GM23338 (cell line): ENCODE measurements around the gene TNF. TPM values are rescaled to one million over a fixed set of nuclear protein-coding genes. Genes with fewer than 3 reads are reported as not detected.

Experiments used
- ATAC-seq: fragments of 200-7000 bp; cut with Tn5 transposase; 3 replicates; pipeline ENCODE4 v1.9.1; 2020
- DNase-seq: peaks from one replicate; pipeline ENCODE4 v3.0.0-alpha.2; 2015; ENCODE audit warnings: low spot score
- H2AFZ ChIP-seq: fragments of 200-600 bp; sonication (generic); 2 replicates; pipeline ENCODE4 v1.8.0; 2016; ENCODE audit warnings: antibody characterized with exemption, mild to moderate bottlenecking, moderate library complexity
- H3F3A ChIP-seq: fragments of 200-600 bp; sonication (generic); replicated peaks from 2 replicates; pipeline ENCODE4 v1.8.0; 2017; ENCODE audit warnings: antibody characterized with exemption, mixed run types, low read depth
- H3K27ac ChIP-seq: fragments of 200-600 bp; sonication (generic); 2 replicates; pipeline ENCODE4 v1.6.1; 2016; ENCODE audit warnings: low read depth
- H3K27me3 ChIP-seq: fragments of 200-600 bp; sonication (generic); 2 replicates; pipeline ENCODE4 v1.8.0; 2016; ENCODE audit warnings: mild to moderate bottlenecking, mixed run types, moderate library complexity; ENCODE audit not compliant: insufficient read depth
- H3K36me3 ChIP-seq: fragments of 200-600 bp; sonication (generic); 2 replicates; pipeline ENCODE4 v1.8.0; 2016; ENCODE audit warnings: mild to moderate bottlenecking; ENCODE audit not compliant: insufficient read depth
- H3K4me1 ChIP-seq: fragments of 200-600 bp; sonication (generic); 2 replicates; pipeline ENCODE4 v1.8.0; 2016; ENCODE audit warnings: mild to moderate bottlenecking, moderate library complexity; ENCODE audit not compliant: insufficient read depth
- H3K4me2 ChIP-seq: fragments of 200-600 bp; sonication (generic); 2 replicates; pipeline ENCODE4 v1.7.1; 2017; ENCODE audit warnings: mixed run types
- H3K4me3 ChIP-seq: fragments of 200-600 bp; sonication (generic); 2 replicates; pipeline ENCODE4 v1.6.1; 2016; ENCODE audit warnings: mixed run types
- H3K79me2 ChIP-seq: fragments of 200-600 bp; sonication (generic); replicated peaks from 2 replicates; pipeline ENCODE4 v1.8.0; 2017; ENCODE audit warnings: mild to moderate bottlenecking; ENCODE audit not compliant: insufficient read depth
- H3K9me2 ChIP-seq: fragments of 200-600 bp; sonication (generic); 2 replicates; pipeline ENCODE4 v1.8.0; 2017; ENCODE audit not compliant: insufficient read depth
- H4K20me1 ChIP-seq: fragments of 200-600 bp; sonication (generic); replicated peaks from 2 replicates; pipeline ENCODE4 v1.8.0; 2017; ENCODE audit warnings: mild to moderate bottlenecking; ENCODE audit not compliant: insufficient read depth
- H3K27ac Mint-ChIP-seq: 2 replicates; pipeline ENCODE4 v1.8.0; 2020; ENCODE audit warnings: inconsistent platforms, mild to moderate bottlenecking, moderate library complexity, mixed read lengths
- H3K27me3 Mint-ChIP-seq: 3 replicates; pipeline ENCODE4 v1.8.0; 2022; ENCODE audit warnings: low read depth, mild to moderate bottlenecking, moderate library complexity, mixed read lengths, inconsistent platforms; ENCODE audit not compliant: insufficient read depth, poor library complexity
- H3K36me3 Mint-ChIP-seq: 3 replicates; pipeline ENCODE4 v1.8.0; 2021; ENCODE audit warnings: low read depth, mild to moderate bottlenecking, inconsistent platforms, moderate library complexity, mixed read lengths
- H3K4me1 Mint-ChIP-seq: 3 replicates; pipeline ENCODE4 v1.8.0; 2020; ENCODE audit warnings: mild to moderate bottlenecking, inconsistent platforms, mixed read lengths
- H3K4me3 Mint-ChIP-seq: 3 replicates; pipeline ENCODE4 v1.8.0; 2021; ENCODE audit warnings: moderate library complexity, mild to moderate bottlenecking, inconsistent platforms, mixed read lengths
- H3K9me3 Mint-ChIP-seq: 3 replicates; pipeline ENCODE4 v1.8.0; 2020; ENCODE audit warnings: moderate library complexity, mild to moderate bottlenecking, inconsistent platforms, mixed read lengths
- EZH2 ChIP-seq: fragments of 200-600 bp; sonication (generic); IDR thresholded peaks from one replicate; pipeline ENCODE4 v1.8.0; 2017; ENCODE audit warnings: antibody characterized with exemption, mild to moderate bottlenecking, low read depth; ENCODE audit not compliant: unreplicated experiment
- EZH2phosphoT487 ChIP-seq: fragments of 200-600 bp; sonication (generic); IDR thresholded peaks from one replicate; pipeline ENCODE4 v1.8.1; 2018; ENCODE audit warnings: antibody characterized with exemption; ENCODE audit not compliant: unreplicated experiment
- NANOG ChIP-seq: IDR thresholded peaks from 2 replicates; pipeline ENCODE4 v1.6.1; 2016; ENCODE audit warnings: antibody characterized with exemption, borderline replicate concordance
- POLR2AphosphoS5 ChIP-seq: IDR thresholded peaks from 2 replicates; pipeline ENCODE4 v1.6.1; 2016; ENCODE audit warnings: antibody characterized with exemption, low read depth
- REST ChIP-seq: IDR thresholded peaks from one replicate; pipeline ENCODE4 v1.6.1; 2018; ENCODE audit warnings: antibody characterized with exemption; ENCODE audit not compliant: unreplicated experiment
- STAT1 ChIP-seq: IDR thresholded peaks from one replicate; pipeline ENCODE4 v1.6.1; 2016; ENCODE audit warnings: antibody characterized with exemption; ENCODE audit not compliant: unreplicated experiment
- ZNF114 ChIP-seq: fragments of 250-450 bp; sonication (Bioruptor Pico); IDR thresholded peaks from 2 replicates; pipeline ENCODE4 v1.5.0; 2020; ENCODE audit warnings: mild to moderate bottlenecking, moderate library complexity
- ZNF331 ChIP-seq: fragments of 250-450 bp; sonication (Bioruptor Pico); IDR thresholded peaks from 2 replicates; pipeline ENCODE4 v1.5.0; 2020; ENCODE audit warnings: low read depth, mild to moderate bottlenecking, moderate library complexity
- ZNF462 ChIP-seq: fragments of 250-450 bp; sonication (Bioruptor Pico); IDR thresholded peaks from 2 replicates; pipeline ENCODE4 v1.5.0; 2020; ENCODE audit warnings: mild to moderate bottlenecking, moderate library complexity
- polyA plus RNA-seq: library from polyadenylated mRNA; unstranded; fragments of >200 nt; fragmentation: Nextera tagmentation; extraction: Ambion mirVana; gene quantifications from 2 replicates; pipeline ENCODE4 v1.2.1, GENCODE V29; 2016
- total RNA-seq: library from RNA; depleted of rRNA; stranded (reverse); fragments of >200 nt; shearing (Covaris generic); gene quantifications from 2 replicates; pipeline ENCODE4 v1.2.3, GENCODE V29; 2014

Gene TNF
- total and polyA plus RNA-seq, 2 experiments from 2014 or later: 0.11 TPM; not detected in 1

GRCh38 chr6:31620586-31621319 lies 45.4 kb downstream of the TNF start, which contains the start of gene PRRC2A:
Gene PRRC2A, plus strand, starts transcription at chr6:31620715. Its CDS starts 2,075 bp downstream, at chr6:31622790.
- Histone ChIP-seq H3K36me3 (peaks cover 33% of the 10 kb centered on the region), H3K4me1 (peaks cover 25% of the 10 kb centered on the region), H3K27me3 (no peaks in the 10 kb centered on the region), H3K4me3 (peak within 1 kb of the TSS; percentile 100), H3K79me2 (peaks cover 44% of the 10 kb centered on the region), H3F3A (peaks cover 26% of the 10 kb centered on the region), H3K27ac (peak within 1 kb of the TSS; percentile 100), H2AFZ (no peak within 1 kb of the TSS), H3K9me2 (no peaks in the 10 kb centered on the region), H4K20me1 (peaks cover 30% of the 10 kb centered on the region), H3K4me2 (peak within 1 kb of the TSS; percentile 99)
- ATAC-seq (peak; percentile 77), DNase-seq (peak; percentile 91)
- H3K27me3 Mint-ChIP-seq: peaks cover 21% of the 10 kb centered on the region
- peaks cover 6% of the 10 kb centered on the region for H3K9me3 Mint-ChIP-seq
- H3K4me3 Mint-ChIP-seq: peak within 1 kb of the TSS; percentile 94
- peaks cover 56% of the 10 kb centered on the region for H3K36me3 Mint-ChIP-seq
- TF ChIP-seq POLR2AphosphoS5 (peak; percentile 67), ZNF462 (CRISPR knock-in tag) (no peak)
- H3K4me1 Mint-ChIP-seq: peaks cover 19% of the 10 kb centered on the region
- H3K27ac Mint-ChIP-seq: peak within 1 kb of the TSS; percentile 100

- Histone ChIP-seq H3K4me1 (peaks cover 19% of the 10 kb centered on the region), H3K4me2 (peak overlapping the region; percentile 99), H3F3A (peaks cover 32% of the 10 kb centered on the region), H3K9me2 (no peaks in the 10 kb centered on the region), H3K27me3 (no peaks in the 10 kb centered on the region), H3K36me3 (peaks cover 39% of the 10 kb centered on the region), H3K4me3 (peak overlapping the region; percentile 100), H4K20me1 (peaks cover 35% of the 10 kb centered on the region), H2AFZ (no peak overlapping the region), H3K27ac (peak overlapping the region; percentile 100), H3K79me2 (peaks cover 51% of the 10 kb centered on the region)
- Mint-ChIP-seq H3K4me1 (peaks cover 12% of the 10 kb centered on the region), H3K9me3 (peaks cover 6% of the 10 kb centered on the region), H3K27me3 (peaks cover 24% of the 10 kb centered on the region), H3K36me3 (peaks cover 63% of the 10 kb centered on the region), H3K4me3 (peak overlapping the region; percentile 94), H3K27ac (peak overlapping the region; percentile 99)
- no peak for DNase-seq
- ATAC-seq: no peak
- TF ChIP-seq NANOG (no peak), STAT1 (no peak), ZNF331 (CRISPR knock-in tag) (no peak), EZH2 (no peak), EZH2phosphoT487 (no peak), POLR2AphosphoS5 (no peak), ZNF114 (no peak), REST (no peak)
Observed at GRCh38 chr6:31621320-31621939, 46.1 kb downstream of the TNF start.
